HG02938 (cell line): ENCODE results near the gene GAREM2.

ENCODE experiments used
- ATAC-seq: cut with Tn5 transposase; IDR thresholded peaks from one replicate; pipeline ENCODE4 v1.9.1; 2021; ENCODE audit warnings: mild to moderate bottlenecking, moderate library complexity; ENCODE audit not compliant: unreplicated experiment

Gene GAREM2

GRCh38 chr2:26224095-26224494 is 51.2 kb downstream of the GAREM2 start:
- ATAC-seq, result no peak

GRCh38 chr2:26229595-26229994 is 56.7 kb downstream of the GAREM2 start:
- ATAC-seq, result no peak

DNA sequence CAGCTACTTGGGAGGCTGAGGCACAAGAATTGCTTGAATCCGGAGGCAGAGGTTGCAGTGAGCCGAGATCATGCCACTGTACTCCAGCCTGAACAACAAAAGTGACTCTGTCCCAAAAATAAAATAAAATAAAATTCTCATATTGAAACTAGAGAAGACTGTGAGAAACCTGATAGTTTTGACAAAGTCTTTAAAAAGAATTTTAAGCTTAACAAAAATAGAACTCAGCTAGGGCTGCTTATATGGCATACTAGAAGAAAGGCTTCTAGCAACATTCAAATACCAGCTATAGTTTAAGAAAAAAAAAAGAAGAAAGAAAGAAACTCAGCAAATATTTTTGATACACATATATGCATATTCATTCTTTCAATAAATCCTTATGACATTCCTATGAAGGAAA is 57.9 kb downstream of the GAREM2 start:
- ATAC-seq, result no peak

- no peak for ATAC-seq
Observed at GRCh38 chr2:26235089-26235488, 62.2 kb downstream of the GAREM2 start.

DNA sequence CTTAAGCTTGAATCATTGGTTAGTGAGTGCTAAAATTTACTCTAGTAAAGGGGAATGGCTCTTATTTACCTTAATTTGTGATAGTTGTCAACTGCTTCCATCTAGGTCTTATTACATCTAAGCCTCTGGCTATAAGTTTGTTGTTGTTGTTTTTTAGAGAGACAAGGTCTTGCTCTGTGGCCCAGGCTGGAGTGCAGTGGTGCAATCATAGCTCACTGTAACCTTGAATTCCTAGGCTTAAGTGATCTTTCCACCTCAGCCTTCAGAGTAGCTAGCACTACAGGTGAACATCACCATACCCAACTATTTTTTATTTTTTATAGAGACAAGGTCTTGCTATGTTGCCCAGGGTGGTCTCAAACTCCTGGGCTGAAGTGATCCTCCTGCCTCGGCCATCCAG is 65.0 kb downstream of the GAREM2 start:
- ATAC-seq, result no peak

DNA sequence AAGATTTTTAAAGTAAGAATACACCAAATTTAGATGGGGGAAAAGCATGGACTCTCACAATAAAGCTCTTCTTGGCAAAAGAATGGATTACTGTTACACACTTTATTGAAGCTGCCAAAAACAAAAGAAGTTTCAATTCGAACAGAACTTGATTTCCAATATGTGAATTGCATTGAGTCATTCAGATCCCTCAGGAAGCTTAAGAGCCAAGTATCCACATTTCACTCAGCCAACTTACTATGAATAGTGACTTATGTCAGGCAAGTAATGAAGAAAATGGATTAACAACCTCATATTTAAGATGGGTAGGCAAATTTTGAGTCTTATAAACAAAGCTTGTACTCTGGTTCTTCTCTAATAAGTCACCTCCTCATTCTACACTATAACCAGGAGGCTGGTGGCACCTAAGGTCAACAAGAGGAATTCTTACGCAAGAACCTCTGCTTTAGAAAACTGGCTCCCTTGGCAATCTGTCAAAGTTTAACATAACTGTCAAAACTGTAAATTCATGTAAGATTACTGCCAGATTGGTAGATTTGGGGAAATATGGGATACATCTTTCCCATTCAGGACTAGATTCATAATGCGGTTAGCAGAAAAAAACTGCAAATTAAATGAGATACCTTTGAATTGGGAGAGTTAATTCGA is 65.5 kb downstream of the GAREM2 start:
- no peak for ATAC-seq
